Breast epithelium (tissue), 3 donors: ENCODE data around the gene CTNNBL1.

ENCODE experiments used
- CTCF ChIP-seq, 3 donors: fragments of 450-650 bp; IDR thresholded peaks; one replicate each; pipeline ENCODE4 v1.5.1; 2016 to 2017; ENCODE audit warnings: antibody characterized with exemption in 3 of 3, mild to moderate bottlenecking in 3 of 3, moderate library complexity in 3 of 3
- POLR2A ChIP-seq: fragments of 450-650 bp; IDR thresholded peaks from one replicate; pipeline ENCODE4 v1.6.1; 2016; ENCODE audit warnings: antibody characterized with exemption, mild to moderate bottlenecking, moderate library complexity
- POLR2AphosphoS5 ChIP-seq, 3 donors: sonication (generic); formaldehyde crosslinking; IDR thresholded peaks; one replicate each; pipeline ENCODE4 v1.6.1; 2017; ENCODE audit warnings: antibody characterized with exemption in 3 of 3

GRCh38 chr20:37841971-37842370 is 148.1 kb downstream of the CTNNBL1 start:
- TF ChIP-seq CTCF (IDR thresholded peaks at IDR 0.05): no peak
- no peak for TF ChIP-seq POLR2A
- no peak for TF ChIP-seq POLR2AphosphoS5 (IDR thresholded peaks at IDR 0.05)
